Measurements from ENCODE around the gene OXSR1.

Gene OXSR1

GRCh38 chr3:38164643-38164951 is 740 bp upstream of the OXSR1 start:
- WGBS, 2 donors (ENCODE audit: extremely low coverage in 2 of 2, insufficient read length in 2 of 2, insufficient replicate concordance in 1 of 2), result no CpG with 5 or more reads among the region's 17 CpGs
- Histone ChIP-seq H3K18ac (ENCODE audit: low read length) (peak overlapping the region; percentile 93), H2BK12ac (ENCODE audit: low read length) (no peak overlapping the region), H3K36me3 (replicated peaks in 1 of 2; ENCODE audit: control insufficient read depth in 2 of 2, insufficient read depth in 2 of 2, low read length in 2 of 2) (peaks cover 0 to 3% of the 10 kb centered on the region in 2 donors), H3K9ac (ENCODE audit: low read depth, low read length, poor library complexity) (no peak overlapping the region), H2BK120ac (ENCODE audit: low read depth, low read length) (no peak overlapping the region), H2BK15ac (ENCODE audit: low read length) (peak overlapping the region; percentile 85), H3K4me2 (ENCODE audit: insufficient read depth, low read length, poor library complexity, severe bottlenecking) (peak overlapping the region; percentile 88), H3K4ac (ENCODE audit: low read length) (no peak overlapping the region), H3K14ac (ENCODE audit: low read length) (no peak overlapping the region), H3K4me3 (ENCODE audit: low read length in 2 of 2) (peak overlapping the region; percentile 74 to 94), H3K9me3 (replicated peaks in 1 of 2; ENCODE audit: control insufficient read depth in 2 of 2, insufficient read depth in 1 of 2, low read depth in 1 of 2, low read length in 2 of 2) (no peaks in the 10 kb centered on the region), H3K4me1 (ENCODE audit: control insufficient read depth in 2 of 2, insufficient read depth in 1 of 2, low read depth in 1 of 2, low read length in 2 of 2) (peaks cover 2 to 4% of the 10 kb centered on the region in 2 donors), H2AFZ (ENCODE audit: low read length) (peak overlapping the region; percentile 95), H3K23ac (ENCODE audit: low read depth, low read length, poor library complexity) (peak overlapping the region; percentile 91), H2BK5ac (ENCODE audit: low read length) (peak overlapping the region; percentile 98), H3K27me3 (ENCODE audit: control insufficient read depth in 3 of 3, insufficient read depth in 3 of 3, low read depth in 1 of 3, low read length in 3 of 3) (no peaks in the 10 kb centered on the region), H2AK5ac (ENCODE audit: low read depth, low read length) (peak overlapping the region; percentile 19), H4K8ac (ENCODE audit: low read depth, low read length) (no peak overlapping the region), H3K79me1 (ENCODE audit: low read depth, low read length) (peaks cover 6% of the 10 kb centered on the region), H4K91ac (ENCODE audit: low read depth, low read length, poor library complexity) (no peak overlapping the region), H3K27ac (replicated peaks; ENCODE audit: low read length) (peak overlapping the region; percentile 45)
- DNase-seq (ENCODE audit: low spot score), result no peak

GRCh38 chr3:38165722-38166387 is 518 bp downstream of the OXSR1 start:
- Histone ChIP-seq H2BK12ac (ENCODE audit: low read length) (no peak overlapping the region), H2BK5ac (ENCODE audit: low read length) (peak overlapping the region; percentile 98), H3K27me3 (ENCODE audit: control insufficient read depth in 3 of 3, insufficient read depth in 3 of 3, low read depth in 1 of 3, low read length in 3 of 3) (no peaks in the 10 kb centered on the region), H4K8ac (ENCODE audit: low read depth, low read length) (peak overlapping the region; percentile 43), H3K9me3 (replicated peaks in 1 of 2; ENCODE audit: control insufficient read depth in 2 of 2, insufficient read depth in 1 of 2, low read depth in 1 of 2, low read length in 2 of 2) (no peaks in the 10 kb centered on the region), H3K23ac (ENCODE audit: low read depth, low read length, poor library complexity) (peak overlapping the region; percentile 91), H4K91ac (ENCODE audit: low read depth, low read length, poor library complexity) (no peak overlapping the region), H3K79me1 (ENCODE audit: low read depth, low read length) (peaks cover 8% of the 10 kb centered on the region), H3K4ac (ENCODE audit: low read length) (no peak overlapping the region), H3K9ac (ENCODE audit: low read depth, low read length, poor library complexity) (peak overlapping the region; percentile 94), H2AK5ac (ENCODE audit: low read depth, low read length) (peak overlapping the region; percentile 89), H2BK120ac (ENCODE audit: low read depth, low read length) (peak overlapping the region; percentile 54), H3K14ac (ENCODE audit: low read length) (peak overlapping the region; percentile 99), H2BK15ac (ENCODE audit: low read length) (peak overlapping the region; percentile 98), H3K4me2 (ENCODE audit: insufficient read depth, low read length, poor library complexity, severe bottlenecking) (peak overlapping the region; percentile 69), H3K4me1 (ENCODE audit: control insufficient read depth in 2 of 2, insufficient read depth in 1 of 2, low read depth in 1 of 2, low read length in 2 of 2) (peaks cover 2 to 4% of the 10 kb centered on the region in 2 donors), H3K18ac (ENCODE audit: low read length) (peak overlapping the region; percentile 99), H3K4me3 (ENCODE audit: low read length in 2 of 2) (peak overlapping the region; percentile 74 to 94), H3K36me3 (replicated peaks in 1 of 2; ENCODE audit: control insufficient read depth in 2 of 2, insufficient read depth in 2 of 2, low read length in 2 of 2) (peaks cover 0 to 3% of the 10 kb centered on the region in 2 donors), H2AFZ (ENCODE audit: low read length) (peak overlapping the region; percentile 95), H3K27ac (replicated peaks; ENCODE audit: low read length) (peak overlapping the region; percentile 98)
- DNase-seq (ENCODE audit: low spot score), result no peak
- no CpG with 5 or more reads among the region's 62 CpGs for WGBS, 2 donors (ENCODE audit: extremely low coverage in 2 of 2, insufficient read length in 2 of 2, insufficient replicate concordance in 1 of 2)

- no peak overlapping the region for H2BK12ac ChIP-seq (ENCODE audit: low read length)
- no peak overlapping the region for H2BK15ac ChIP-seq (ENCODE audit: low read length)
- H3K4me3 ChIP-seq (ENCODE audit: low read length in 2 of 2), result no peak overlapping the region
- no peaks in the 10 kb centered on the region for H3K9me3 ChIP-seq (replicated peaks in 1 of 2; ENCODE audit: control insufficient read depth in 2 of 2, insufficient read depth in 1 of 2, low read depth in 1 of 2, low read length in 2 of 2)
- H3K4me1 ChIP-seq (ENCODE audit: control insufficient read depth in 2 of 2, insufficient read depth in 1 of 2, low read depth in 1 of 2, low read length in 2 of 2), result peaks cover 2 to 4% of the 10 kb centered on the region in 2 donors
- H3K79me1 ChIP-seq (ENCODE audit: low read depth, low read length), result peaks cover 8% of the 10 kb centered on the region
- no peak overlapping the region for H3K23ac ChIP-seq (ENCODE audit: low read depth, low read length, poor library complexity)
- no peak overlapping the region for H3K4me2 ChIP-seq (ENCODE audit: insufficient read depth, low read length, poor library complexity, severe bottlenecking)
- no peak overlapping the region for H3K14ac ChIP-seq (ENCODE audit: low read length)
- no peak overlapping the region for H3K18ac ChIP-seq (ENCODE audit: low read length)
- no peak for DNase-seq (ENCODE audit: low spot score)
- no peak overlapping the region for H2BK120ac ChIP-seq (ENCODE audit: low read depth, low read length)
- no peak overlapping the region for H2AFZ ChIP-seq (ENCODE audit: low read length)
- H3K9ac ChIP-seq (ENCODE audit: low read depth, low read length, poor library complexity), result no peak overlapping the region
- no peak overlapping the region for H4K8ac ChIP-seq (ENCODE audit: low read depth, low read length)
- no peak overlapping the region for H4K91ac ChIP-seq (ENCODE audit: low read depth, low read length, poor library complexity)
- no peak overlapping the region for H3K4ac ChIP-seq (ENCODE audit: low read length)
- H3K27me3 ChIP-seq (ENCODE audit: control insufficient read depth in 3 of 3, insufficient read depth in 3 of 3, low read depth in 1 of 3, low read length in 3 of 3), result no peaks in the 10 kb centered on the region
- no peak overlapping the region for H2BK5ac ChIP-seq (ENCODE audit: low read length)
- peaks cover 0 to 3% of the 10 kb centered on the region in 2 donors for H3K36me3 ChIP-seq (replicated peaks in 1 of 2; ENCODE audit: control insufficient read depth in 2 of 2, insufficient read depth in 2 of 2, low read length in 2 of 2)
- WGBS, 2 donors (ENCODE audit: extremely low coverage in 2 of 2, insufficient read length in 2 of 2, insufficient replicate concordance in 1 of 2), result no CpG with 5 or more reads among the region's 4 CpGs
- no peak overlapping the region for H2AK5ac ChIP-seq (ENCODE audit: low read depth, low read length)
- no peak overlapping the region for H3K27ac ChIP-seq (replicated peaks; ENCODE audit: low read length)
These were observed 2.3 kb downstream of the OXSR1 start for GRCh38 chr3:38167591-38167990.

- Histone ChIP-seq H3K14ac (ENCODE audit: low read length) (no peak overlapping the region), H3K36me3 (replicated peaks in 1 of 2; ENCODE audit: control insufficient read depth in 2 of 2, insufficient read depth in 2 of 2, low read length in 2 of 2) (peaks cover 0 to 3% of the 10 kb centered on the region in 2 donors), H3K9me3 (replicated peaks in 1 of 2; ENCODE audit: control insufficient read depth in 2 of 2, insufficient read depth in 1 of 2, low read depth in 1 of 2, low read length in 2 of 2) (no peaks in the 10 kb centered on the region), H3K79me1 (ENCODE audit: low read depth, low read length) (peaks cover 8% of the 10 kb centered on the region), H3K27me3 (ENCODE audit: control insufficient read depth in 3 of 3, insufficient read depth in 3 of 3, low read depth in 1 of 3, low read length in 3 of 3) (no peaks in the 10 kb centered on the region), H3K4me2 (ENCODE audit: insufficient read depth, low read length, poor library complexity, severe bottlenecking) (no peak overlapping the region), H2BK120ac (ENCODE audit: low read depth, low read length) (no peak overlapping the region), H2BK12ac (ENCODE audit: low read length) (no peak overlapping the region), H2BK5ac (ENCODE audit: low read length) (no peak overlapping the region), H2BK15ac (ENCODE audit: low read length) (no peak overlapping the region), H4K91ac (ENCODE audit: low read depth, low read length, poor library complexity) (no peak overlapping the region), H2AK5ac (ENCODE audit: low read depth, low read length) (no peak overlapping the region), H3K4ac (ENCODE audit: low read length) (no peak overlapping the region), H4K8ac (ENCODE audit: low read depth, low read length) (no peak overlapping the region), H3K4me1 (ENCODE audit: control insufficient read depth in 2 of 2, insufficient read depth in 1 of 2, low read depth in 1 of 2, low read length in 2 of 2) (peaks cover 2 to 4% of the 10 kb centered on the region in 2 donors), H3K9ac (ENCODE audit: low read depth, low read length, poor library complexity) (no peak overlapping the region), H3K27ac (replicated peaks; ENCODE audit: low read length) (no peak overlapping the region), H2AFZ (ENCODE audit: low read length) (no peak overlapping the region), H3K4me3 (ENCODE audit: low read length in 2 of 2) (no peak overlapping the region), H3K23ac (ENCODE audit: low read depth, low read length, poor library complexity) (no peak overlapping the region), H3K18ac (ENCODE audit: low read length) (no peak overlapping the region)
- no peak for DNase-seq (ENCODE audit: low spot score)
- no CpG with 5 or more reads among the region's 4 CpGs for WGBS, 2 donors (ENCODE audit: extremely low coverage in 2 of 2, insufficient read length in 2 of 2, insufficient replicate concordance in 1 of 2)
These were observed 3.1 kb downstream of the OXSR1 start for GRCh38 chr3:38168151-38169026.
